GM20000 (cell line): Measurements from ENCODE around the gene CACNB4.

ENCODE experiments used
- DNase-seq: peaks from one replicate; pipeline ENCODE4 v3.0.0; 2012; ENCODE audit warnings: low spot score
- TF ChIP-seq, protein P1 (sequence below): IDR thresholded peaks from 2 replicates; pipeline ENCODE4 v1.5.1; 2012; ENCODE audit warnings: mild to moderate bottlenecking, control low read depth; ENCODE audit errors: extremely low read depth, missing control alignments

Gene CACNB4

GRCh38 chr2:151808258-151809072, 290.4 kb downstream of the CACNB4 start:
- TF ChIP-seq, protein P1, sequence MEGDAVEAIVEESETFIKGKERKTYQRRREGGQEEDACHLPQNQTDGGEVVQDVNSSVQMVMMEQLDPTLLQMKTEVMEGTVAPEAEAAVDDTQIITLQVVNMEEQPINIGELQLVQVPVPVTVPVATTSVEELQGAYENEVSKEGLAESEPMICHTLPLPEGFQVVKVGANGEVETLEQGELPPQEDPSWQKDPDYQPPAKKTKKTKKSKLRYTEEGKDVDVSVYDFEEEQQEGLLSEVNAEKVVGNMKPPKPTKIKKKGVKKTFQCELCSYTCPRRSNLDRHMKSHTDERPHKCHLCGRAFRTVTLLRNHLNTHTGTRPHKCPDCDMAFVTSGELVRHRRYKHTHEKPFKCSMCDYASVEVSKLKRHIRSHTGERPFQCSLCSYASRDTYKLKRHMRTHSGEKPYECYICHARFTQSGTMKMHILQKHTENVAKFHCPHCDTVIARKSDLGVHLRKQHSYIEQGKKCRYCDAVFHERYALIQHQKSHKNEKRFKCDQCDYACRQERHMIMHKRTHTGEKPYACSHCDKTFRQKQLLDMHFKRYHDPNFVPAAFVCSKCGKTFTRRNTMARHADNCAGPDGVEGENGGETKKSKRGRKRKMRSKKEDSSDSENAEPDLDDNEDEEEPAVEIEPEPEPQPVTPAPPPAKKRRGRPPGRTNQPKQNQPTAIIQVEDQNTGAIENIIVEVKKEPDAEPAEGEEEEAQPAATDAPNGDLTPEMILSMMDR, result peak; percentile 18

DNA sequence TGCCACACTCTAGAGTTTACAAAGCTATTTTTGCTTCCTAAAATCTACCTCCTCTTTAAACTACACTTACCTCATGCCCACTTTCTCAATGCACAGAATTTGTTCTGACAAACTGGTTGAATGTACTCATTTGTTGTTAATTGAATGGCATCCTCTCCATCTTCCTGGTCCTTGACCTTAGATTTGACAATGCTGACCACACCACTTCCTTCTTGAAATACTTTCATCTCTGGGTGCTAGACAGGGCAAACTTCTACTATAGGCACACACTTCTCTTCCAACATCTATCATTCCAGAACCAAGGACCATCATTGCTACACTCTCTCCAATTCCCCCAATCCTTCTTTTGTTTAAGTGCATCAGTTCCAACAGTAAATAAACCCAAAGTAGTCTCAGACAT, 292.9 kb downstream of the CACNB4 start:
- TF ChIP-seq, protein P1, result no peak
- DNase-seq, result no peak

More at GRCh38 chr2:151808258-151809072, 290.4 kb downstream of the CACNB4 start:
- no peak for DNase-seq

GRCh38 chr2:151805343-151805742, 293.5 kb downstream of the CACNB4 start:
- DNase-seq, result no peak
- TF ChIP-seq, protein P1, result no peak

- TF ChIP-seq, protein P1, result no peak
- DNase-seq, result no peak
Measured at GRCh38 chr2:151803811-151804210, 295.0 kb downstream of the CACNB4 start.

DNA sequence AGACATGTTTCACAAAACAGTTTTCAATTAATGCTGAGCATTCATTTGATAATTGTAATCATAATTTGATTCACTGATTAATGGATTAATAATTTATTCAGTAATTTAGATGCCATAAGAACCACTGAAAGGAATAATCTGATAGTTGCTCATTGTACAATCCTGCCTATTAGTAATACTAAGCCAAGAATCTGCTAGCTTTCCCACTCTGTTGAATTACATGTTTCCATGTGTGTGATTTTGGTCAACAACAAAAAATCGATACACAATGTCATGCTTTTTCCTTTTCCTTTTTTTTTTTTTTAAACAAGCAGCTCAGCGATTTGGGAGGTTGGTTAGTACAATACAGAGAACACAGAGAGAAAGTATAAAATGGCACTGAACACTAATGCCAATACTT, 296.5 kb downstream of the CACNB4 start:
- no peak for DNase-seq
- TF ChIP-seq, protein P1, result no peak

DNA sequence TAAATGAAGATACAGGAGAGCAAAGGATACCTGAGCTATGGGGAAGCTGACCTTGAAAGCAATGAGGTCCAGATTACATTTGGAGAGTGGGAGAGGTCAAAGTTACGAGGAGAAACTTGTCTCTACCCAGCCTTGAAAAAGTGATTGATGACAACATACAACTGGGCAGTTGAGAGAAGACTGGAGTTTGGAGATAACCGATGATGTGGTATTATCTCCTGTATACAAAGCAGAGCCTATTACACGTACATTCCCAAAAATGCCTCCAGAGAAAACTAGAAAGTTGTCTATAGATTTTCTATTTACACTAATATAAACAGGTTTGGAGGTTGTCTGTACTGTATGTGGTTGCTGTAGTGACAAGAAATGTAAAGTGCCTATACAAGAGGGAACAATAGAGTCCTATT, 299.0 kb downstream of the CACNB4 start:
- TF ChIP-seq, protein P1, result no peak
- no peak for DNase-seq

DNA sequence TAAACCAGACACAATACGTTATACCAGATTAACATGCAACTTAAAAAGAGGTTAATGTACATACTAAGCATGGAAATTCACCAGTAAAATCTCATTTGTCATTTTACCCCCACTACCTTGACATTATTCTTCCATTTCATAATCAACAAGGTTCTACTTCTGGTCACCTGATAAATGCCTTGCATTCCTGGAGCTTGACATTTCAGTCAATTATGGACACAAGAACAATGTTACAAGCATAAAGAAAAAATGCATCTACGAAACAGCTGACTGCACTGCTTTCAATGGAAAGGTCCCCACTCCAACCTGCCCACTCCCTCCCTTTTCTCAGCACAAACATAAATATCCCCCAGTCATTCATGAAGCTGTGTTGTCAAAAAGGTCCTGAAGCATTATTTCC, 302.1 kb downstream of the CACNB4 start:
- TF ChIP-seq, protein P1, result no peak
- no peak for DNase-seq
